Inferior parietal cortex (tissue), 1 donor: Measurements from ENCODE around the gene ADAMTSL1.

Source experiments
- DNase-seq: peaks from one replicate; pipeline ENCODE4 v3.0.0-alpha.2; 2016; ENCODE audit errors: extremely low spot score

ADAMTSL1 gene

DNA sequence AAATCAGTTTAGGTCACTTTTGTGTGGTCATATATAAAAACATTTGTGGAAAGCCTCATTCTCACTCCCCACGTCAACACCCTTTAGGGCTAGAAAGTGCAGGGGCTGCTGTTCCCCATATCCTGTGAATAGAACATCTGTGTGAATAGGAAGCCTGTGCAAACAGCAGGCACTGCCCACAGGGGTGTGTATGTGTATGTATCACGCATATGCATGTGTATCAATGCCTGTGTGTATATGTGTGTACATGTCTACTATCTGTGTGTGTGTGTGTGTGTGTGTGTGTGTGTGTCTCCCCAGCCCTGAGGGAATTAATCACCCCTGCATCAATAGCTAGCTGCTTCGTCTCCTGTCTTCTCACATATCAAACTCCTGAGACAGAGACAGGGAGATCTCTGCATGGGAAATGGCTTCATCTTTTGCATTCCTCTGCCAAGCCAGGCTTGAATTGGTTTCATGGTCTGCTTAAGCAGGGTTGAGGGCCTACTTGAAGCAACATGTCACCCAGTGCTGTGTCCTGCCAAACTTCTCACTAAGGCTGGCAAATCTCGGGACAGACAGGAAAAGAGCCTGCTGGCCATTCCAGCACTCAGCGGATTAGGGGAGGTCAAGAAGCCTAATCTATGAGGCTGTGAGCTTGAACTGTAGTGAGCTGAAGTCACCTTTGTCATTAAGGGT, 265.8 kb downstream of the ADAMTSL1 start:
- DNase-seq: no peak

DNA sequence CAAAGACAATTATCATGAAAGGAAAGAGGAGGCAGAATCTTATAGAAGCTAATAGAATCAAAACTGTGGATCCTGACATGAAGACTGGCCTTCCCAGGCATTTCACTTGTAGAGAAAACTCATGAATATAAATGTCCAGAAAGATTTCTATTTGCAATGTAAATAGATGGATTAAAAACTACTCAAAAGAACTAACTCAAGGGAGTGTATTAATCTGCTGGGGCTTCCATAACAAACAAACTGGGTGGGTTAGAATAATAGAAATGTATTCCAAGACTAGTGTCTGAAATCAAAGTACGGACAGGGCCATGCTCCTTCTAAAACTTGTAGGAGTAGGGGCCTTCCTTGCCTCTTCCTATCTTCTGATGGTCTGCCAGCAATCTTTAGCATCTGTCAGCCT, 267.4 kb downstream of the ADAMTSL1 start:
- no peak for DNase-seq

DNA sequence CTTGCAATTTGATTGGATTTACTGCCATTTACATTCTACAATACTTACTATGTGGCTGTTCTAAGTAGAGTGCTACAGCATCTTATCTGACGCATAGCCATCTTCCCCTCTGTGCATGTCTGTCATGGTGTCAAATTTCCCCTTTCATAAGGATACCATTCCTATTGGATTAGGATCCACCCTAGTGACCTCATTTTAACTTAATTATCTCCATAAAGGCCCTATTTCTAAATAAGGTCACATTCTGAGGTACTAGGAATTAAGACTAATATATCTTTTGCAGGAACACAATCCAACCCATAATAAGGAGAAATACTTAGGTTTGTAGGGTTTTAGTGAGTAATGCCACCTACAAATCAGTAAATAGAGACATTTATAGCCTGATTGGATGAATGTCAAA, 268.0 kb downstream of the ADAMTSL1 start:
- no peak for DNase-seq

DNA sequence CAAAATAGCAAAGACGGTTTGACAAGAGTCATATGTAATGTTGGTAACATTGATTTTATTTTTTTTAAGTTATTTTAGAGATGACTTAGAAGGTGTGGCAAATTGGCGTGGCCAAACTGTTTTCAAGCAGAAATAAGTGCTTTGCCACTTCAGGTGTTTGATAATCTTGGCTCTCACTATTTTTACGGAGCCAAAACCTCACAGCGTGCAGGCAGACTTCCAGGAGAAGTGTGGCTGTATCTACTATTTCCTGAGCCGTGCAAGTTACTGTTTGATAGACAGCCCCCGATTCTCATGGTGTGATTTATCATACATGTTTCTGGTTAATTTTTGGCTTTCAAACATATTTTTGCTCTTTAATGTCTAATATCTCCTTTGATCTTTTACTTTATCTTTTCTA, 269.5 kb downstream of the ADAMTSL1 start:
- no peak for DNase-seq

DNA sequence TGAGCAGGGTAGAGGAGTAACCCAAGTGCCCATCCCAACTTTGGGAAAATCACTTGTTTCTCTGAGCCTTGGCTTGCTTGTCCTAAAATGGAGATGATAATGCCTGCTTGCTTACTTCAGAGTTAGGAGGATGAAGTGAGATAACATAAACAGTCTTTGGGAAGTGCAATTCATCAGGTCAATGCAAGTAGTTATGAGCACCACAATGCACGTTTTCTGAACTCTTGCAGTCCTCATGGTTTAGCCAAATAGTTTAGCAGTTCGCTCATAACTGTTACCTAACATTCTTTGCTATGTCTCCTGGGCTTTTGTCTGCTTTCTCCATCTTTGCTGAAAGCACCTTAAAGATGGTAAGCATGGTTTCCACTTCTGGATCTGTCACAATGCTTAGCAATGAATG, 270.0 kb downstream of the ADAMTSL1 start:
- DNase-seq: no peak

DNA sequence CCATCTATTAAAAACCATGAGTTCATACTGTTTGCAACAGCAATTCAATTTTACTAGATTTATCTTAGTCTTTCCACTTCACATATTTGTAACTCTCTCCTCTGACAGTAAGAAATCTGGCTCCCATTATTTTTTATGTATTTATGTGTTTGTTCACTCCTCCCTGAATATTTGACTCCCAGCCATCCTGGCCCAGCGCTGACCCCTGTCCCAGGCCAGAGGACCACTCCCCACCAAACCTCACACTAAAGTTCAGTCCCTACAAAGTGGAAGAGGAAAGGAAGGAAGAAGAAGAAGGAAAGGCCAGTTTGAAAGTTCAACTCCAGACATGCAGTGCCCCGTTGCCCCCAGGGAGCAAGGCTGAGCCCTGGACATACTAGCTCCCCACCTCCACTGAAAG, 271.8 kb downstream of the ADAMTSL1 start:
- no peak for DNase-seq

DNA sequence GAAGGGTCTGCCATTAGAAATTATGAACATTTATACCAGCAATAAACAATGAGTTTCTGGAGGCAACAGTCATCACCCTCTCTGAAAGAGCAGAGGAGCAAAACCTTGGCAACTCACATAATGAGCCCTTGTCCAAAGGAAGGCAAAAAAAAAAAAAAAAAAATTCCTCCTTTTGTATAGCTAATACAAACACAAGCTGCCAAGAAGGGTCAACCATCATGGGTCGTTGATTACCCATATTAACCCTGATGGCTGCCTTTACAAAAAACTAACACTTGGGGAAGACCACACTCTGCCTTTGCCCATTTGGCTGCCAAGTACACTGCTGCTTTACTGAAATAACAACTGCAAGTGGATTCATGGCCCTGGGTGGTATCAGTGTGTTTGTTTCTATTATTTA, 272.7 kb downstream of the ADAMTSL1 start:
- peak; percentile 13 for DNase-seq

DNA sequence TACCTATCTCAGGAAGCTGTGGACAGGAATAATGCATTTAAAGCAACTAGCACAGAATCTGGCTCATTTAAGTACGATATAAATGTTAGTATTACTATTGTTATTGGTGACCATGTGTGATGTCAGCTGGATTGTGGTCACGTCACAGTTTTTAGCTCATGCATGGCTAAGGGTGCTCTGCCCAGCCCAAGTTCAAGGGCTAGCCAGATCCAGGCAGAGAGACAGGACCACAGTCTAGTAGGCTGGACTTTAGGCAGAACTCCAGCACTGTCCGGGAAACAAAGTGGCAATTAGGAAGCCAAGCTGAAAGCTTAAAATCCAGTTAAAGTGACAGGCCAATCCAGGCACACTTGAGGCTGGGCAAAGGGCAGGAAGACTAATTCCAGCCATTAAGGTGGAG, 273.6 kb downstream of the ADAMTSL1 start:
- DNase-seq: no peak

DNA sequence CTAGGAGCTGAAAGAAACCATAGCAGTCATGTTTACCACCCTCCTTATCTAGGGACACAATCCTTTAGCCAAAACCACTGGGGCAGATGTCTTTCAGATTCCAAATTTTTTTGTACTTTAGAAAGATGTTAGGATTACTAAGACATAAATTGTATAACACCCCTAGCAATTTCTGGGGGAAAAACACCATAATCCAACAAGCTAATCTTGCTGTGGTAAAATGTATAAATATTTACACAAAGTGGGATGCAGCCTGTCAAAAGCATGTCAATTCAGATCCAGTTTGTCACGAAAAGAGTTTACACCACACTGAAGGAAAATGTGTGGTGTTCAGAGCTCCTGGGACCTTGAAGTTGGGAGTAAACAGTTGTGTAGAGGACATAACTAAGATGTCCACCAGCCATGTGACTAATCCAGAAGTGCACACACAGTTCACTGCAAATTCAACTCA, 274.3 kb downstream of the ADAMTSL1 start:
- no peak for DNase-seq

DNA sequence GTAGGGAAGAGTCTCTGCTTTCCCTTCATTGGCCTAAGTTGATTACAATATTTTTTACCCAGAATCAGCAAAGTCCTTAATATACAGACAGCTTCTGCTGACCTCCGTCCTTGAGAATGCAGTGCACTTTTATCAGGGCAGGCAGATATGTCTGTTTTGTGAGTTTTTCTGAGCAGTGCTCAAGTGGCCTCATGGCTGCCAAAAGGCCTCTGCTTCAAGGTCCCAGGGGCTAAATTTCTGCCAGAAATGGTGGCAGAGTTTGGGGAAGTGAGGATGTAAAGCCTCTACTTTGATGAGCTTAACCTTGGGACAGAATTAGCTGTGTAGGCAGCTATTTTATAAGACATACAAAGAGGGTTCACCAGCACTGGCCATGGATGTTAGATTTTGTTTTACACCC, 275.8 kb downstream of the ADAMTSL1 start:
- DNase-seq: no peak

DNA sequence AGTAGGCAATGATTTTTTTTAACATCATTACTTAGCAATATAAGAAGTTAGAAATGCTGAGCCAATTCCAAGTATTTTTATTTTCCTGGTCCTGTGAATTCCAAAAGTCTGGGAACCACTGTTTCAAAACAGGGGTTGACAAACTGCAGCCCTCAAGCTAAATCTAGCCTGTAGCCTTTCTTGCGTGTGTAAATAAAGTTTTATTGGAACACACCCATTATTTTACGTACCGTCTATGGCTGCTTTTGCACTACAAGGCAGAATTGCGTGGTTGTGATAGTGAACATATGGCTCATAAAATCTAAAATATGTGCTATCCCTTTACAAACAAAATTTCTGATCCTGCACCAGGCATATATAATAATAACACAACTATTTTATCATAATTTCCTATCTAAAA, 280.0 kb downstream of the ADAMTSL1 start:
- no peak for DNase-seq

DNA sequence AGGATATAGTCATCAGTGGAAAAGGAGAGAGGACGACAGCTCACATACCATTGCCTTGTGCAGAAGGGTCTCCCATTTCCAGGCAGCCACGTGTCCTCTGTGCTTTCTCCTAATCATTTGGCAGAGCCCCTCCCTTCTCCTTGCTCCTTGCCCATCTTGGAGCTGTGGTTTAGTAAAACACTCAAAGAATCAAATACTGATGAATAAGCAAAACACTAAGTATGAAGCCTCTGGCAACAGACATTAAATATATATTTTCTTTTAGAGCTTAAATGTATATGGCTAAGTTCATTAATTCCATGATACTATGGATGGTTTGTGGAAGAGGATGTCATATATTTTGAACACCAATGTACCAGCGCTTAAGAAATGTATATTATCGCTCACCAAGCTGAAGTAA, 280.6 kb downstream of the ADAMTSL1 start:
- no peak for DNase-seq

DNA sequence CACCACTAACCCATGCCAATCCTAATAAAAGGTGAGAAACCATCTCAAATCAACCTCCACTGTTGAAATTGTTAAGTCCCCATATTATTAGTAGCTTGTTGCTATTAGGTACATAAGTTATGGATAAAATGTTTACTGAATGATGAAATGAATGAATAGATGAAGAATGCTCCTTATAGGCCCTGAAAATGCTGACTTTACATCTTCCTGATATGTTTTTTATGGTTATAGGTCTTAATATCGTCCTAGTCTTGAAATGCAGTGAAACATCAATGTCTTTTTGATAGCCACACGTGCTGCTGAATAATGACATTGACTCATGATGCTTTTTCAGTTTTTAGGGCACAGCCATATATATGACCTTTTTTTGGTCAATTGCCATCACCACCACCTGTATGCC, 281.3 kb downstream of the ADAMTSL1 start:
- no peak for DNase-seq

DNA sequence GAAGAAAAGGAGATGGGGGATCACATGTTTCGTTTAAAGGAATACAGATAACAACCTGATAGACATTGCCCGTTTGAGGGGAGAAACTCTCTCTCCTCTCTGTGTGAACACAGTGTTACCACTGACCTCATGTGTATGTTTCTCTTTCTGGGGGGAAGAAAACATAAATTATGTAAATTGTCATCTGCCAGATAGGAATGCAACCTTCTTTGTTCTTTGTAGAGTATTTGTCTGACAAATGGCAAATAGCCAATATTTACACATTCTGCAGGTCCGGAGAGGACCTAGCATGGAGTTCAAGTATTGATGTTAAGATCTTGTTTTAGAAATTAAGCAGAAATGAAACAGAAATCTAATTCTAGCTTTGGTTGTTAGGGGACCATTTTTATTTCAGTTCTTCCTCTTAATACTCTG, 282.8 kb downstream of the ADAMTSL1 start:
- DNase-seq: no peak

DNA sequence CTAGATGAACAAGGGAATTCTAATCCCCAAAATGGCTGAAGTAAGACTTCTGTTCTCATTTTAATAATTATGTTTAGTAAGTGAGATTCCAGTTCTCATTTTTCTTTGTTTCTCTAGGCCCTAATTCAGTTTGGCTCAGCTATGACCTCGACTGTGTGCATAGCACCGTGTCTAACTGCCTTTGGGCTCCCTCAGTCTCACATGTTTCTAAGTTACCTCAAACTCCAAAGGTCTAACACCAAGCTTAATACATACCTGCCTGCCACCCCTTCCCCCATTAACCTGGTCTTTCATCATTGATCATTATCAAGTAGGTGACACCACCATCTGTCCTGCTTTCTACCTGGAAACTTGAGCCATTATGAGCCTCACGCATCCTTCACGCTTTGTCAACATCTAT, 285.9 kb downstream of the ADAMTSL1 start:
- DNase-seq: no peak

DNA sequence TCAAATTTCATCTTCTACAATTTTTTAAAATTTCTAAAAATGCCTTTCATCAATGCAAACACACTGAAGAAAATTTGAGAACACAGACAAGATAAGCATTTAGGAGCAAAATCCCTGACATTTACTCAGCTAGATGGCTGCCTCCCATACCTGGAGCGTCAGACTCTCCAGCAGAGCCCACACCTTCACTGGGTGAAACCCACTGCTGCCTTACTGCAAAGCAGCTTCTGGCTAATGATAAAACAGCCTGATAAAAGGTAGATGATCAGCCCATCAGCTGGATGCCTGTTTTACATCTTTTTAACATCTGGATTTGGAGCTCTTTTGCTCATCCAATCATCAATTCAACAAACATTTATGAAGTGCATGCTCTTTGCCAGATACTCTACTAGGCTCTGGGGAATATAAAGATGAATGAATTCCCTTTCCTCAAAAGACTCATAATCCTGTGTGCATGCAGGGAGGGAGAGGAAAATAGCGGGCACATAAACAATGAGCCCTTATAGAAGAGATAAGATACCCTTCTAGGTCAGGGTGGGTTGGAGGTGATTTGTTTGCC, 287.9 kb downstream of the ADAMTSL1 start:
- DNase-seq: no peak

DNA sequence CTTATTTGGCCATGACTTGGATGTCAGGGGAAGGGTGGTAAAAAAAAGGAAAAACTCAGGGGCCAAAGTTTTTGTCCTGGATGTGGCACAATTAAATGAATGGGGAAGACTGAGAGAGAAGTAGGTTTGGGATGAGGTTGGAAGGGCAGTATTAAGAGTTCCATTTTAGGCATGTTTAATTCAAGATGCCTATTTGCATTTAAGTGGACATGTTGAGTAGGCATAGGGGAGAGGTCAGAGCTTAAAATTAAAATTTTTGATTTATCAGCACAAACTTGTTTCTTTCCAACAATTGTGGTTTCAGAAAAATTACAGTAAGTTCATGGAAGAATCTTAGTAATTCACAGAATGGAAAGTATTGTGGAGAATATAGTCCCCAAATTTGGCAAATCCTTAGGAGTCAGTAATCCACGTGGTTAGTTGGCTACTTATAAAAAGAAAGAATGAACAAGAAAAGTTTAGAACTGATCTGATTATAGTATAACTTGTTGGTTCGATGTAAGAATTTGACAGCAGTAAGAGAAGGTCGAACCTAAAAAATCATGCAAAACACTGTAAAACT, 293.1 kb downstream of the ADAMTSL1 start:
- DNase-seq: no peak

DNA sequence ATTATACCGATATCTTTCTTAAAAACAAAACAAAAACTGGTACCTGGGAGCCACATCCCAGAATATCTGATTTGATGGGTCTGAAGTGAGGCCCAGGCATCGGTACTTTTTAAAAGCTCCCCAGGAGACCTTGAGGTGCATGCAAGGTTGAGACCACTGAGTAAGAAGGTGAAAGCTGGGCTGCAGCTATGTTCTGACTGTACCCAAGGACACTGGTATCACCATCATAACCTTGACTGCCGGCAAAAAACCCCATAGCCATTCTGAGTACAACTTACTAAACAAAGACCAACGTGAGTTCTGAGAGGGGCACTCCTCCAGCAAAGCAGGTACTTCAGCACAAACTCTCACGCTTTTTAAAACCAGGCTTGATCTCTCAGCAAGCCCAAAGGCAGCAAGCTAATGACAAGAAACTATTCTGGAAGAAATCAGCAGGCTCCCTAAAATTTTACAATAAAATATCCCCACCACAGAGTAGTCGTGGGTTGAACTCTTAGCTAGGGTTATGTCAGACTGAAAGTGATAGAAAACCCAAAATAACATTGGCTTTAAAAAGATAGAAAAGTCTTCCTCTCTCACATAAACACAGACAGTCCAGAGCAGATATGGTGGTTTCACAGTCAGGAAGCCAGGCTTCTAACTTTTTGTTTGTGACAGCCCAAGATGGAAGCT, 295.1 kb downstream of the ADAMTSL1 start:
- DNase-seq: no peak

DNA sequence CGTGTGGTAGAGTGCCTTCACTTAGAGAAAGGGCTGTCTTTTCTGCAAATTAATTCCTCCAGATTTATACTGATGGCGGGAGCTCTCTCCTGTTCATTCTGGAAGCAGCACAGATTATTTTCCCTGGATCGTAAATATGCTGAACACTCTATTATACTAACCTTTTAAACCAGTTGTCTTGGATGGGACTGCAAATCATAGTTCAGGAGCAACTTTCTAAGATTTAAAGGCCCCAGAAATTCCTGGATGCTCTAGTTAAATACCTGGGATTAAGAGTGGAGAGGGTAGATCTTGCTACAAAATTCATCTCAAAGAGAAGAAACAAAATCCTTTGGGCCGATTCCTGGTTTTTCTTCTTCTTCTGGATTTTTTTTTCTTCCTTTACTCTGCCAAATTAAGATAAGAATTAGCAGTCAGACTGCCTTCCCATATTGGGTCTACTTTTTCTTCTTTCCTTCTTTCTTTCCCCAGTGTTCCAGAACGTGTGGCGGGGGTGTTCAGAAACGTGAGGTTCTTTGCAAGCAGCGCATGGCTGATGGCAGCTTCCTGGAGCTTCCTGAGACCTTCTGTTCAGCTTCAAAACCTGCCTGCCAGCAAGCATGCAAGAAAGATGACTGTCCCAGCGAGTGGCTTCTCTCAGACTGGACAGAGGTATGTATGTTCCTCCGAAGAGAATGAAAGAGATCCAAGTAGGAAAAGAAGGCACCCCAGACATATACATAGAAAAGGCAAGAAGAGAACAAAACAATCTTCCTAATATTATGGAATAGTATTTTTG, 296.4 kb downstream of the ADAMTSL1 start:
- no peak for DNase-seq

DNA sequence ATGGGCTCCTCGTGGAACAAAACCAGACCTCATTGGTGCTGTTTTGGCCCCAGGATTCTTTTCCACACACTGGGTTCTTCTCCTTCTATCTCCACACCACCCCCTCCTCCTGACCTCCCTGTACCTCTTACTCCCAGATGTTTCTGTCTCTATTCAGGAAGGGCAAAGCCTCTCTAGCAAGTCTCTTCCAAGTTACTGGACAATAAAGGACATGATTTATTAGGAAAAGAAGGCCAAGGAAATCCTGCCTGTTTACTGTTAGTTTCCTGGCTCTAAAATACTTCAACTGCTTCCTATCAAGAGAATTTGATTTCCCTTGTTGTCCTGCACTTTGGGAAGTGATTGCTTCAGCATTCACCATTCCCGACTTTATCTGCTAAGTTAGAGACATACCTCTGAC, 297.1 kb downstream of the ADAMTSL1 start:
- DNase-seq: no peak

DNA sequence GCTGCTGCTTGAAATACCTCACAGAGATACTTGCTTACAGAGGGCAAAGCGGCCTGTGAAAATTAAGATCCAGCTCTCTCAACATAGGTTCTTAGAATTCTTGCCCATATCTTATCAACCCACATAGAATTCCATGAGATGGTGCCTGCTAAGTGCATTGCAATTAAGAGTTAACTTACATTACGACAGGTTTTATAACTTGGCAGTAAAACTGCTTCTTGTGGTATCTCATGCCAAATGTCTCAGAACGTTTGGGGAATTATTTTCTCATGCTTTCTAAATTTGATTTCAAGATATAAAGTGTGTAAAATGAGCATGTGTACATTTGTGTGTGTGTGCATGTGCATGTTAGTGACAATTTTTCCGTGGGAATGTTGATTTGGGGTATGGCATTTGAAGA, 297.8 kb downstream of the ADAMTSL1 start:
- DNase-seq: no peak

DNA sequence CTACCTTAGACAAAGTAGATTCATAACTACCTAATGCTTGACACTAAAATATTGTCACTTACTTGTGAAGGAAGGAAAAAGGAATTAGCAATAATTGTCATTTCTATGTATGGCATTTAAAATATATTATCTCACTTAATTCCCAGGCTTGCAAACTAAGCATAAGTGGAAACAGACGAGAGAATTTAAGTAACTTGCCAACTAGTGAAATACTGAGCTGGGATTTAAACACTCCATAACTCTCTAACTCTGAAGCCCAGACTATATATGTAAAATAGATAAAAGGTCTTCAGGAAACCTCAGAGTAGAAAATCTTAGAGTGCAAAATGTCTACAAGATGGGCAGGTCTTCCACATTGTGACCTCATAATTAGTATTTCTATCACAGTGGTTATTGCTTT, 301.3 kb downstream of the ADAMTSL1 start:
- DNase-seq: no peak
